GM06990 (cell line): Measurements from ENCODE around the gene C12orf75.

Source experiments
- DNase-seq: peaks from one replicate; pipeline ENCODE4 v3.0.0-alpha.2; 2011; ENCODE audit not compliant: insufficient read length; ENCODE audit errors: extremely low read depth
- H3K27me3 ChIP-seq: replicated peaks from 2 replicates; pipeline ENCODE4 v1.6.0; 2011; ENCODE audit warnings: low read length; ENCODE audit not compliant: control insufficient read depth, insufficient read depth
- H3K36me3 ChIP-seq: 2 replicates; pipeline ENCODE4 v1.5.1; 2011; ENCODE audit warnings: low read length; ENCODE audit not compliant: control insufficient read depth, insufficient read depth
- H3K4me3 ChIP-seq: replicated peaks from 2 replicates; pipeline ENCODE4 v1.5.1; 2011; ENCODE audit warnings: low read depth, mild to moderate bottlenecking, control low read depth, low read length
- TF ChIP-seq, protein P1 (sequence below): IDR thresholded peaks from 2 replicates; pipeline ENCODE4 v1.5.1; 2011; ENCODE audit warnings: low read length, control low read depth, mild to moderate bottlenecking, inconsistent platforms; ENCODE audit not compliant: insufficient read depth, poor library complexity, severe bottlenecking

Gene C12orf75

DNA sequence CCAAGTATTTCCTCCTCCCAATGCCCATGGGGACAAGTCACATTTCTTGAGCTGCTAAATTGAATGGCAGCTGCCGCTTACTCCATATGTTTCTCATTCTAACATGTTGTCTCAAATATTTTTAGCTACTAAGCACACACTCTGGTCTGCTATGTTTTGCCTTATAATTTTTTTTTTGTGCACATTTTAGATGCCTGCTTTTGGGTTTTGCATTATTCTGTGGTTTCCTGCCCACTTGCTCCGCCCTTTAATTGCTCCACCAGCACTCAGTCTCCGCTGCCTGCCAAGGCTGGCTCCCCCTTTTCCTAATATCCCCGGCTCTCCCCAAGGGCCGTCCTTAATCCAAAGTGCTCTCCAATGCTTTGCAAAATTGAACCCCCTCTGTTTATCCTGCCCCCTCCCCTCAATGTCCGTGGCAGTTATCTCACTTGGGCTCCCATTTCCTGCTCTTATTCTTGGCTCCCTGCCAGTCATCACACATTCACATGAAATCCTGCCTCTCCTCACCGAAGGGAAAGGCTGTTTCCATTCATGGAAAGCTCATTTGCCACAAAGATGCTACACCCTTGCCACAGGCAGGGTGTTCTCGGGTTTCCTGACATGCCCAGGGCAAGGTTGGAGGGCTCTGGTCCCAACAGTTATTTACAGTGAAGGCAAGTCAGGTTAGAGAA, 79.4 kb downstream of the C12orf75 start:
- no peak for DNase-seq
- H3K4me3 ChIP-seq: no peak overlapping the region
- H3K27me3 ChIP-seq: no peaks in the 10 kb centered on the region

DNA sequence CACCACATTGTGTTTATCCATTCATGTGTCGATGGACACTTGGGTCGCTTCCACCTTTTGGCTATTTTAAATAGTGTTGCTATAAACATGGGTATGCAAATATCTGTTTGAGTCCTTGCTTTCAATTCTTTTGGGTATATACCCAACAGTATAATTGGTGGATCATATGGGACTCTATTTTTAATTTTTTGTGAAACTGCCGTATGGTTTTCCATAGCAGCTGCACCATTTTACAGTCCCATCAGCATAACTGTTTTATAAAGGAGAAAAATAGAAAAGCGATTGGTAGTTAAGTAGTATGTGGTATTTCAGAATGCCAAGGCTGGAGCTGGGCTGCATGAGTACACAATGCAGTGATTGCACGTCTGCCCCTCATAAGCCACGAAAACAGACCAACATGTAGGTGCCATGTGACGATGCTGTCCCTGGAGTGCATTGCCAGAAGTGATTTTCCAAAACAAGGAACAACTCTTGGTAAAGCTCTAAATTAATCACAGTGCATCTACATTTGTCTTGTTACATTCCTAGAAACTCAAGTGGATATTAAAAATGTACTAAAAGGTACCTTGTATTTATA, 83.5 kb downstream of the C12orf75 start:
- H3K27me3 ChIP-seq: no peaks in the 10 kb centered on the region
- TF ChIP-seq, protein P1, sequence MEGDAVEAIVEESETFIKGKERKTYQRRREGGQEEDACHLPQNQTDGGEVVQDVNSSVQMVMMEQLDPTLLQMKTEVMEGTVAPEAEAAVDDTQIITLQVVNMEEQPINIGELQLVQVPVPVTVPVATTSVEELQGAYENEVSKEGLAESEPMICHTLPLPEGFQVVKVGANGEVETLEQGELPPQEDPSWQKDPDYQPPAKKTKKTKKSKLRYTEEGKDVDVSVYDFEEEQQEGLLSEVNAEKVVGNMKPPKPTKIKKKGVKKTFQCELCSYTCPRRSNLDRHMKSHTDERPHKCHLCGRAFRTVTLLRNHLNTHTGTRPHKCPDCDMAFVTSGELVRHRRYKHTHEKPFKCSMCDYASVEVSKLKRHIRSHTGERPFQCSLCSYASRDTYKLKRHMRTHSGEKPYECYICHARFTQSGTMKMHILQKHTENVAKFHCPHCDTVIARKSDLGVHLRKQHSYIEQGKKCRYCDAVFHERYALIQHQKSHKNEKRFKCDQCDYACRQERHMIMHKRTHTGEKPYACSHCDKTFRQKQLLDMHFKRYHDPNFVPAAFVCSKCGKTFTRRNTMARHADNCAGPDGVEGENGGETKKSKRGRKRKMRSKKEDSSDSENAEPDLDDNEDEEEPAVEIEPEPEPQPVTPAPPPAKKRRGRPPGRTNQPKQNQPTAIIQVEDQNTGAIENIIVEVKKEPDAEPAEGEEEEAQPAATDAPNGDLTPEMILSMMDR: no peak
- no peak overlapping the region for H3K4me3 ChIP-seq
- no peaks in the 10 kb centered on the region for H3K36me3 ChIP-seq
- DNase-seq: no peak

More for the DNA sequence above, 79.4 kb downstream of the C12orf75 start:
- TF ChIP-seq, protein P1: no peak
- H3K36me3 ChIP-seq: no peaks in the 10 kb centered on the region

DNA sequence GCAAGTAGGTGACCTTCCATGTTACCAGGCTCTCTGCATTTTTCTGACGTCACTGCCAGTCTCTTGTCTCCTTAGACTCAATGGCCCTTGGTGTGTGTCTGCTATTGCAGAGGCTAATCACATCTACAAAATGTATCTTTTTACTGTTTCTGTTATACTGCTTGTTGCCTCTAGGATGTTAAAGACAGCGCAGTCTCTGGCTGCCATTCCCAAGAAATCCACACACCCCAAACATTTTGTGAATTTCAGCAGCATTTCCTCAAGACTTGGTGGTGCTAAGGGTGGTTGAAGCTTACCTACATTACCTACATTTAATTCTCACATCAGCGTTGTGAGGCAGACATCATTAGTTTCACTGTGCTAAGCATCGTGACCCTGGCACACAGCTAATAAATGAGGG, 87.2 kb downstream of the C12orf75 start:
- DNase-seq: no peak
- H3K4me3 ChIP-seq: no peak overlapping the region
- no peaks in the 10 kb centered on the region for H3K27me3 ChIP-seq
- TF ChIP-seq, protein P1: no peak
- H3K36me3 ChIP-seq: no peaks in the 10 kb centered on the region

DNA sequence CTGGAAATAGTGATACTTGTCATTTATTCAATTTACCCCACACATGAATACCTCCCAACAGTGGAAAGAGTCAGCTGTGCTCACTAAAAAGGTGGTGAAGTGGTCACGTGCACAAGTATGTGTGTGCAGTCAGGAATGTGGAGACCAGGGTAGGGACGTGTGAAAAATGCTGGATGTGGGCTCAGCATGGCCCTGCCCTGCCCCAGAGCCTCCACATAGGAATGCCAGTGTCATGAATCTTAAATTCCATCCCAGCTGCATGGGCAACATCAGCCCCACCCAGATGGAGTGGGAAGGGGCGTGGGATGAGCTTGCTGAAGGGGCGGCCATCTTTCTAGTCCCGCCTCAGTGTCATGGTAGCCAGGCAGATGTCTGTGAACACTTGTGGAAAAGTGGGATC, 87.7 kb downstream of the C12orf75 start:
- Histone ChIP-seq H3K36me3 (no peaks in the 10 kb centered on the region), H3K4me3 (no peak overlapping the region), H3K27me3 (no peaks in the 10 kb centered on the region)
- no peak for DNase-seq
- TF ChIP-seq, protein P1: no peak

DNA sequence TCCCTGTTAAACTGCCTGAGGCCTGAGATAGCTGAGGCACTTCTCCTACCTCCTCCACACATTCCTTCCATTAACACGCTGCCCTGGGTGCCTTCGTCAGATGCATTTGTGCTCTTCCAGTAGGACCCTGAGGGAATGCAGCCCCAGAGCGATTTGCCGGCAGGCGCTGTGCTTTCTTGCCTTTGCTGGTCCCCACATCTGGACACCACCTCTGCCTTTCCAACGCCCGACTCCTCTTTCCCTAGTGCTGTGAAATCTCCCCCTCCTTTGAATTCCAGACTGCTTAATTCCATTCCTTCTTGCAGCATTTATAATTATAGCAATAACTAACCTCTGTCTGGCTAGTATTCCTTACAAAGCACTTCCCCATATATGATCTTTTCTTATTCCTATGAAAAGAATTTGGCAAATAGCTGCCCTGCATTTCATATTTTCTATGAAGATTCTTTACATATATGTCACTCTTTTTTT, 88.4 kb downstream of the C12orf75 start:
- Histone ChIP-seq H3K36me3 (no peaks in the 10 kb centered on the region), H3K4me3 (no peak overlapping the region), H3K27me3 (no peaks in the 10 kb centered on the region)
- no peak for DNase-seq
- TF ChIP-seq, protein P1: no peak
